ENCODE results near the gene DDX10.

DNA sequence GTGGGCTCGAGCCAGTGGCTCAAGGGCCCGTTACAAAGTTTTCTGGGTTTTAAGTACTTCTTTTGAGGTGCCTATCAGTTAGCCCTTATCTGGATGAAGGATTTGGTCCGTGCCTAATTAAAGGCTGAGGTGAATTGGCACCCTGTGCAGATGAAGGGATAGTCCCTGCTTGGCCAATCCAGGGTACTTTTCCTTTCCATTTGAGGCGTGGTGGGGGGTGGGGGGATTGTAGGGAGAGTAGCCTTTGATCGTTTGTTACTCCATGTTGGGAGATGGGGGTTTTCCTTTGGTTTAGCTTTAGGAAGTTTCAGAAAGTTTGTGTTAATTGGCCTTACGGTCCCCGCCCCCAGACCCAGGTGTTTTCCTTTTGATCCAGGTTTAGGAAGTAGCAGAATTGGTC, 170.8 kb downstream of the DDX10 start:
- TF ChIP-seq POLR2A (IDR thresholded peaks at IDR 0.05; ENCODE audit: low read length) (no peak), GATA1 (IDR thresholded peaks at IDR 0.05; ENCODE audit: low read depth, low read length) (no peak)

All from erythroblast (primary cell).